Measurements from ENCODE around the gene SULT4A1.
"Not testable (repeated sequence)": the region's sequence is repeated elsewhere in the genome, so short reads cannot be mapped to it uniquely, and the experiment has no call there.

SULT4A1 gene

DNA sequence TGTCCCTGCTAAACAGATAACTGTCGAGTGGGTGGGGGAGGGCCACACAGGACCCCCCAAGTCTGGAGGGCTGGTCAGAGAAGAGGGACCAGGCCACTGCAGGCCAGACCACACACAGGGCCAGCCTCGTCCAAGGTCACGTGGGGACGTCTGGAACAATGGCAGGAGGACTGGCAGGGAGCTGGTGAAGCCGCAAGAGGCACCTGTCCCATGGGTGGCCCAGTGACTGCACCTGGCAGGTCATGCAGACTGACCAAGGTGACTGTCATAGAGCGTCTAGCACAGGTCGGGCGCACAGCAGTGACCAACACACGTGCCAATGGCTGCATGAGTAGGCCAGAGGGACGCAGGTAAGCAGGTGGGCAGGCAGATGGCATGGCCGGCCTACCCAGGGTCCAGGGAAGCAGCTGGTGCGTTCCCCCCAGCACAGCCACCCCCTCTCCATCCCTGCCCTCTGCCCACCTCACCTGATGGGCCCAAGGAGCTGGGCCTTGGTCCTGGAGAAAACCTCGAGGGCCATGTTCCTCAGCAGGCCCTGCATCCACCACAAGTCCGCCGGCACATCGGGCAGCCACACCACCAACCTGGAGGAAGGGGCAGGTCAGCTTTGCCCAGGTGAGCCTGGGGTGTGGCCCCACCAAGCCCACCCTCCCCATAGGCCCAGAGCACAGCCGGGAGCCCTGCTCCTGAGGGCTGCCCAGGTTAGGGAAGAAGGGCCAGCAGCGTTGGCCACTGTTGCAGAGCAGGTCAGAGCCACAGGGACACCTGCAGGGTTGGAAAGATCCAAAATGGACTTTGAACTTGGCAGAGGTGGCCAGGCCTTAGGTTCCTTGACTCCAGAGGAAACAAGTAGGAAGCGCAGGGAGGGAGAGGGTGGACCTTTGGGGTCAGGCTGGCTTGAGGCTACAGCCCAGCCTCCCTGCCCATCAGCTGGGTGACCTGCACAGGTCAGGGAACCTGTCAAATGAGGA, 19.1 kb upstream of the SULT4A1 start:
- no peak overlapping the region for H3K27ac Mint-ChIP-seq
- no peaks in the 10 kb centered on the region for H3K27me3 Mint-ChIP-seq (ENCODE audit: low read depth)
- H3K4me3 Mint-ChIP-seq = no peak overlapping the region
- no peaks in the 10 kb centered on the region for H3K9me3 Mint-ChIP-seq
- H3K36me3 Mint-ChIP-seq (ENCODE audit: low read depth) = no peaks in the 10 kb centered on the region
- no peaks in the 10 kb centered on the region for H3K4me1 Mint-ChIP-seq (ENCODE audit: low read depth)

GRCh38 chr22:43880541-43880991, 18.3 kb upstream of the SULT4A1 start:
- H3K27ac Mint-ChIP-seq = no peak overlapping the region
- no peaks in the 10 kb centered on the region for H3K36me3 Mint-ChIP-seq (ENCODE audit: low read depth)
- H3K27me3 Mint-ChIP-seq (ENCODE audit: low read depth) = no peaks in the 10 kb centered on the region
- no peak overlapping the region for H3K4me3 Mint-ChIP-seq
- no peaks in the 10 kb centered on the region for H3K4me1 Mint-ChIP-seq (ENCODE audit: low read depth)
- H3K9me3 Mint-ChIP-seq = no peaks in the 10 kb centered on the region

DNA sequence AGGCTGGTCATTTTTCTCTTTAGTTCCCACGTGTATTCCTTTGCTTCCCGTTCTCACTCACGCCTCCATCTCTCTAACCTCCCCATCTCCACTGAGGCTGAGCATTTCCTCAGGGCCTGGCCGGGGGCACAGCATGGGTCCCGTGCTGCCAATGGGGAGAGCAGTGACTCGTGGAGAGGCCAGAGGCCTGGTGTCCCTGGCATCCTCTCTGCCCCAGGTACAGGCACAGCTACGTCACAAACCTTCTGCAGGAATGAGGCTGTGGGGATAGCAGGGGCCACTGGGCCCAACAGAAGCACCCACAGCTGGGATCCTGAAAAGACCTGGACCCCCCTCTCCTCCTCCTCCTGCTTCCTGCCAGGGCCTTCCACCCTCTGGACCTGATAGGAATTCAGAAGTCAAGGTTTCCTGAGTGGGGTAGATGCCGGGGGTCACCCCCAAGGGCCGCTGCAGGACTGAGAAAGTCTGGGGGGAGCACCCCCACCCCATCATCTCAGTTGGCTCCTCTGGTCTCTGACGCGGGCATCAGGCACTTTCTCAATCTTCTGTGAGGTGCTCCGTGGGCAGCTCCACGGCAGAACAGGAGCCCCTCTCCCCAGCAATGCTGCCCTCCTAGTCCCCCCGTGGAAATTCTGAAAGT, 17.7 kb upstream of the SULT4A1 start:
- no peaks in the 10 kb centered on the region for H3K36me3 Mint-ChIP-seq (ENCODE audit: low read depth)
- no peaks in the 10 kb centered on the region for H3K9me3 Mint-ChIP-seq
- no peaks in the 10 kb centered on the region for H3K4me1 Mint-ChIP-seq (ENCODE audit: low read depth)
- no peak overlapping the region for H3K4me3 Mint-ChIP-seq
- H3K27me3 Mint-ChIP-seq (ENCODE audit: low read depth) = no peaks in the 10 kb centered on the region
- no peak overlapping the region for H3K27ac Mint-ChIP-seq

DNA sequence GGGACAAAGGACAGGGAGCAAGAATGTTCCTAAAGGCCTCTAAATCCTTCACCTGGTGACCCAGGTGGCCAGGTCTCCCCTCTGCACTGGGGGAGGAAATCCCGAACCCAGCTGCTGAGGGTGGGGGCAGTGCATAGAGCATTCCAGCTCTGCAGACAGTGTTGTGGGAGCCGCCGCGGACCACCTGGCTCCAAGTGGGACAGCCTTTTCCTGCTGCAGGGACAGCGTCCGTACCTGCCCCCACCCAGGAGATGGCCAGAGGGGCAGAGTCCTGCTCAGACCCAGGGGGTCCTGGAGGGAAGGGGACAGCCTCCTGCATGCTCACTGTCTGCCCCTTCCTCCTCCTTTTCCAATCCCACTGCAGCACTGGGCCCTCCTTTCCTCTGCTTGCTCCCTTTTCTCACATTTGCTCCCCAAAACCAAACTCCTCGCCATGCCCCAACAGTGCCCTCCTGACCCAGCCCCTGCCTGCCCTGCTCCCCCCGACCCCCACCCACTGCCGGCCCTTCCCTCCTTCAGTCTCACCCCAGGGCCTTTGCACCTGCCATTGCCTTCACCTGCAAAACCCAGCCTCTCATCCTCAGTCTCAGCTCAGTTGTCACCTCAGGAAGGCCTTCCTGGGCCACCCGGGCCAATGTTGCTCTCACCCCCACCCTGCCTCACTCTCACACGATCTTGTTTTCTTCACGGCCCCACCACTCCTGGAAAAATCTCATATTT, 16.7 kb upstream of the SULT4A1 start:
- no peak overlapping the region for H3K27ac Mint-ChIP-seq
- H3K36me3 Mint-ChIP-seq (ENCODE audit: low read depth) = no peaks in the 10 kb centered on the region
- no peaks in the 10 kb centered on the region for H3K4me1 Mint-ChIP-seq (ENCODE audit: low read depth)
- no peaks in the 10 kb centered on the region for H3K27me3 Mint-ChIP-seq (ENCODE audit: low read depth)
- H3K4me3 Mint-ChIP-seq = no peak overlapping the region
- no peaks in the 10 kb centered on the region for H3K9me3 Mint-ChIP-seq

DNA sequence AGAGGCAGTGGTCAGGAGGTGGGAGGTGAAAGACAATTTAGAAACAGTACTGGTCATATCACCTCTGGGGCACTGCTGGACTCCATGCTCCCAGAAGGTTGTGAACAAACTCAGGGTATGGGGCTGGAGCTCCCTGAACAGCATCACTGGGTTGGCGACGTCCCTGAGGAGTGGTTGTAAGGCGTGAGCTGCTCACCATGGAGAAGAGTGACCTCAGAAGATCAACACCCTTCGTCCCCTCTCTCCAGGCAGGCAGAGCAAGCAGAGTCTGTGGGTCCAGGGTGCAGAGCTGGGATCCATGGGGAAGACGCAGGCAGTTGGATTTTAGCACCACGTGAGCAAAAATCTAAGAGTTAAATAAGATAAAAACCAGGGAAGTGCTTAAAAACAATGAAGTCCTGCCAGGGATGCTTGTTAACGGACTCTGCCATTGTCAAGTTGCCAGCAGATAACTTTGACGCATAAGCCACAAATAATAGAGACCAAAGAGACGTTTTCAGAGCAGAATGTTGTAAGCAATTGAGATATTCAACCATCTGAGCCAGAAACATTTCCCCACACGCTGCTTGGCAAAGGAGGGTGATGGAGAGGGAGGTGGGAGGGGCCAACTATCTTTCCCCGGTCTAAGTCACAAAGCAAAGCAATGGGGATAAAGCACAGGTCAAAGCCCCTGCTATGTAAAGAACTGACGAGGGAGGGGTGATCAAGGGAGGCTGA, 15.9 kb upstream of the SULT4A1 start:
- Mint-ChIP-seq H3K9me3 (no peaks in the 10 kb centered on the region), H3K4me3 (no peak overlapping the region), H3K36me3 (ENCODE audit: low read depth) (no peaks in the 10 kb centered on the region), H3K27me3 (ENCODE audit: low read depth) (no peaks in the 10 kb centered on the region), H3K27ac (no peak overlapping the region), H3K4me1 (ENCODE audit: low read depth) (no peaks in the 10 kb centered on the region)

DNA sequence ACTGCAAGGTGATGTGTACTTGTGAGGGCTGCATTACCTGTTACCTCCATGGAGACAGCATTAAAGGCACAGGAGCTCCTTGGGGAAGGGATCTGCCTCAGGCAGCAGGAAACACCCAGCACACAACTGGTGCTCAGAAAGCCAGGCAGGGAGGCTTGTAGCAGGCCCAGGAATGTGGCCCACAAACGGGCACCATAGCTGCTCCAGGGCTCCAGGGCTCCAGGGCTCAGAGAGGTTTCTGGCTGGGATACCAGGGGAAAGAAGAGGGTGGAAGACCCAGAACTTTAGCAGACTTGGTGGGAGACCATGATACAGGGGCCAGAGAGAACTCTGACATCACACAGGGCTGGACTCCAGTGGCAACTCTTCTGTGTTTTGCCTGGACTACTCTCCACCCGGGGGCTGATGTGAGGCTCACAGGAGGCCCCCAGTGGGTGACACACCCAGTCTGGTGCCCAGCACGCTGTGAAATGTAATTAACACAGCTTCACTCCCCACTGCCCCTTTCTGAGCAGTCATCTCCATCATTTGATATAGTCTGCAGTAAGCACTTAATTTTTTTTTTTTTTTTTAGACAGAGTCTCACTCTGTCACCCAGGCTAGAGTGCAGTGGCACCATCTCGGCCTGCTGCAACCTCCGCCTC, 14.7 kb upstream of the SULT4A1 start:
- Mint-ChIP-seq H3K9me3 (no peaks in the 10 kb centered on the region), H3K36me3 (ENCODE audit: low read depth) (no peaks in the 10 kb centered on the region), H3K27me3 (ENCODE audit: low read depth) (no peaks in the 10 kb centered on the region), H3K27ac (no peak overlapping the region), H3K4me1 (ENCODE audit: low read depth) (no peaks in the 10 kb centered on the region), H3K4me3 (no peak overlapping the region)

DNA sequence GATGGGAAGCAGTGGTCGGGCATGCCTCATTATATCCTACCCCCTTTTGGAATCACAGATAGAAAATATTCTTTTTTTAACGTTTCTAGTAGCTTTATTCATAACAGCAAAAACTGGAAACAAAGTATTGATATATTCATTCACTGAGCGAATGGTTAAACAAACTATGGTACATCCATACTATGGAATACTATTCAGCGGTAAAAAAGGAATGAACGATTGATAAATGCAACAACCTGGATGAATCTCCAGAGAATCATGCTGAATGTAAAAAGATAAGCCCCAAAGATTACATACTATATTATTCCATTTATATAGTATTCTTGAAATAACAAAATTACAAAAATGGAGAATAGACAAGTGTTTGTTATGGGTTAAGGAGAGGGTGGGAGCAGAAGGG, 7.5 kb upstream of the SULT4A1 start:
- no peaks in the 10 kb centered on the region for H3K9me3 Mint-ChIP-seq
- peaks cover 8% of the 10 kb centered on the region for H3K27me3 Mint-ChIP-seq (ENCODE audit: low read depth)
- no peaks in the 10 kb centered on the region for H3K4me1 Mint-ChIP-seq (ENCODE audit: low read depth)
- no peaks in the 10 kb centered on the region for H3K36me3 Mint-ChIP-seq (ENCODE audit: low read depth)
- no peak overlapping the region for H3K4me3 Mint-ChIP-seq
- no peak overlapping the region for H3K27ac Mint-ChIP-seq

GRCh38 chr22:43869001-43869400, 6.7 kb upstream of the SULT4A1 start:
- not testable (repeated sequence) for H3K9me3 Mint-ChIP-seq; H3K27ac Mint-ChIP-seq; H3K36me3 Mint-ChIP-seq (ENCODE audit: low read depth); H3K4me1 Mint-ChIP-seq (ENCODE audit: low read depth); H3K4me3 Mint-ChIP-seq
- peaks cover 12% of the 10 kb centered on the region for H3K27me3 Mint-ChIP-seq (ENCODE audit: low read depth)

DNA sequence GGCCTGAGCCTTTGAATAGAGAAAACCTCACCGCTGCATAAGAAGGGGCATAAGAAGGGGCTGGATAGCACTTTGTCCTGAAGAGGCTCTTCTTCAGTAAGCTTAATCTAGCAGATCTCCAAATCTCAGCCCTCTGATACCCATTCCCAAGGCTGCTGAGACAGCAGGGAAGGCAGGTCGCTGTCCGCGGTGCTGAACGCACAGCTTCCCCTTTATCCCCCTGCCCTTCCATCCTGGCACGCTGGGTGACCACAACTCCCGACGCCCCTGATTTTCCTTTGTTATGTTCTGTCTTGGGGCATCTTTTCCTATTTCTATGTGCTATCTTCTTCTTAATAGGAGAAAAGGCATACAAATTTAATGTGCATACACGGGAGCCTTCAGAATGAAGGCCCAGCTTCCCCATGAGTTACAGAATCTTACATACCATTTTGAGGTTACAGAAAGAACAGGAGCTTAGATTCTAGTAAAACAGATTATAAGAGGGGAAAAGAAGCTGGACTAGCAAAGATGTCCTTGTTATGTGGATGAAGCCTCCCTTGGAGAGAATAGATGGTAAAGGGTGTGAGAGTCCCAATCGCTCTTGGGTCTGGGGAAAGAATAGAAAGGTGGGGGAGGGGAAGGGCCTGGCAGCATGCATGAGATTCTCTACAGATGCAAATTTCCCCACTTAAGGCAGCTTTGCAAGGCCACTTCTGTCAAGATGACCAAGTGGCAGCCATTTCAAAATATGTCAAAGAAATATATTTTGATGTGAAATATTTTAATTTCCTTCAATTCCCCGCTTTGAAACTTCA, 5.7 kb upstream of the SULT4A1 start:
- H3K9me3 Mint-ChIP-seq = no peaks in the 10 kb centered on the region
- peaks cover 22% of the 10 kb centered on the region for H3K27me3 Mint-ChIP-seq (ENCODE audit: low read depth)
- H3K4me3 Mint-ChIP-seq = no peak overlapping the region
- H3K27ac Mint-ChIP-seq = no peak overlapping the region
- H3K4me1 Mint-ChIP-seq (ENCODE audit: low read depth) = no peaks in the 10 kb centered on the region
- H3K36me3 Mint-ChIP-seq (ENCODE audit: low read depth) = no peaks in the 10 kb centered on the region

DNA sequence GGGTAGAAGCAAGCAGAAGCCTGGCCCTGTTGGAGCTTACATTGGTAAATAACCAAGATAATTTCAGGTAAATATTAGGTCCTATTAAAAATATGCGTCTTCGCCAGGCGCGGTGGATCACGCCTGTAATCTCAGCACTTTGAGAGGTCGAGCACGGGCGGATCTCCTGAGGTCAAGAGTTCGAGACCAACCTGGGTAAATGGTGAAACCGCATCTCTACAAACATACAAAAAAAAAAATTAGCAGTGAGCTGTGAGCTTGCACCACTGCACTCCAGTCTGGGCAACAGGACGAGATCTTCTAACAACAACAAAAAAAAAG, 529 bp upstream of the SULT4A1 start:
- Mint-ChIP-seq H3K36me3 (ENCODE audit: low read depth) (no peaks in the 10 kb centered on the region), H3K9me3 (no peaks in the 10 kb centered on the region), H3K4me3 (no peak overlapping the region), H3K27me3 (ENCODE audit: low read depth) (peaks cover 38% of the 10 kb centered on the region), H3K4me1 (ENCODE audit: low read depth) (no peaks in the 10 kb centered on the region), H3K27ac (no peak overlapping the region)

DNA sequence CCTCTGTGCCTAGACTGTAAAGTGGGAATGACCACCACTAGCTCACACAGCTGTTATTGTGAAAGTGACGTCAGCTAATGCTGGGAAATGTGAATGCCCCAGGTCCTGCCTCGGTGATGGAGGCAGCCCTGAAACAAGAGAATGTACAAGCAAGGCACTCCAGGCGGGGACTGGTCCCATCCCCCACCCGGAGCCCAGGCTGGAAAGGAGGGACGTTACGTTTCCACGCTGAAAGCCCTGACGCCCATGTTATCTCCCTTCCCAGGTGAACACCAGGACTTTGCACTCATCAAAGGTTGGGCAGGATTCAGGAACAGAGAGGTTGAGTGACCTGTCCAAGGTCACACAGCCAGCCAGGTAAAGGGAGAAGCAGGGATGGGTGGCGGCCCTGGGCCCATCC, 784 bp downstream of the SULT4A1 start:
- H3K27me3 Mint-ChIP-seq (ENCODE audit: low read depth) = peaks cover 41% of the 10 kb centered on the region
- H3K9me3 Mint-ChIP-seq = peaks cover 4% of the 10 kb centered on the region
- no peaks in the 10 kb centered on the region for H3K4me1 Mint-ChIP-seq (ENCODE audit: low read depth)
- H3K36me3 Mint-ChIP-seq (ENCODE audit: low read depth) = no peaks in the 10 kb centered on the region
- no peak overlapping the region for H3K4me3 Mint-ChIP-seq
- H3K27ac Mint-ChIP-seq = no peak overlapping the region

GRCh38 chr22:43860831-43861230, 1.5 kb downstream of the SULT4A1 start:
- H3K9me3 Mint-ChIP-seq = peaks cover 4% of the 10 kb centered on the region
- no peak overlapping the region for H3K4me3 Mint-ChIP-seq
- H3K27me3 Mint-ChIP-seq (ENCODE audit: low read depth) = peaks cover 41% of the 10 kb centered on the region

GRCh38 chr22:43860126-43860525, 2.2 kb downstream of the SULT4A1 start:
- Mint-ChIP-seq H3K4me3 (no peak overlapping the region), H3K4me1 (ENCODE audit: low read depth) (no peaks in the 10 kb centered on the region), H3K27me3 (ENCODE audit: low read depth) (peaks cover 37% of the 10 kb centered on the region), H3K36me3 (ENCODE audit: low read depth) (no peaks in the 10 kb centered on the region), H3K27ac (no peak overlapping the region), H3K9me3 (peaks cover 4% of the 10 kb centered on the region)

More at GRCh38 chr22:43860831-43861230, 1.5 kb downstream of the SULT4A1 start:
- Mint-ChIP-seq H3K27ac (no peak overlapping the region), H3K36me3 (ENCODE audit: low read depth) (no peaks in the 10 kb centered on the region), H3K4me1 (ENCODE audit: low read depth) (no peaks in the 10 kb centered on the region)
